PC-3 (cell line): Measurements from ENCODE around the gene EDC4. TPM values are rescaled to one million over a fixed set of nuclear protein-coding genes. Genes with fewer than 3 reads are reported as not detected.
"Not testable (repeated sequence)": the region's sequence is repeated elsewhere in the genome, so short reads cannot be mapped to it uniquely, and the experiment has no call there.

Source experiments
- ATAC-seq: fragments of 200-7000 bp; cut with Tn5 transposase; 2 replicates; pipeline ENCODE4 v1.9.1; 2020; ENCODE audit warnings: mild to moderate bottlenecking, moderate library complexity
- BruUV-seq: library from RNA; stranded (reverse); fragments of 400-500 nt; replicated peaks from 2 replicates; lab custom pipeline; 2021; lab: Mats Ljungman, UMichigan
- CTCF ChIA-PET: fragments of 300-600 bp; sonication (Branson Sonifier 250); formaldehyde crosslinking; loops from one replicate; lab custom pipeline; 2022; ENCODE audit warnings: antibody characterized with exemption; lab: Charles Lee
- POLR2A ChIA-PET: fragments of 300-600 bp; sonication (Branson Sonifier 250); formaldehyde crosslinking; loops from one replicate; lab custom pipeline; 2022; ENCODE audit warnings: antibody characterized with exemption; ENCODE audit not compliant: unreplicated experiment; lab: Charles Lee
- DNase-seq: peaks from one replicate; pipeline ENCODE4 v3.0.0-alpha.2; 2015
- H2AFZ ChIP-seq: fragments of 300-600 bp; sonication (generic); 2 replicates; pipeline ENCODE4 v1.6.0; 2016; ENCODE audit warnings: antibody characterized with exemption, low read length
- H3F3A ChIP-seq: fragments of 300-600 bp; sonication (generic); one replicate; pipeline ENCODE4 v1.6.0; 2017; ENCODE audit warnings: antibody characterized with exemption, low read length, control low read depth, mild to moderate bottlenecking; ENCODE audit not compliant: unreplicated experiment
- H3K27ac ChIP-seq: fragments of 300-600 bp; sonication (generic); 2 replicates; pipeline ENCODE4 v1.5.1; 2016; ENCODE audit warnings: mild to moderate bottlenecking, low read length
- H3K27me3 ChIP-seq: fragments of 300-600 bp; sonication (generic); 2 replicates; pipeline ENCODE4 v1.6.1; 2016; ENCODE audit warnings: low read length, mixed read lengths
- H3K36me3 ChIP-seq: fragments of 300-600 bp; sonication (generic); 2 replicates; pipeline ENCODE4 v1.6.1; 2016; ENCODE audit warnings: low read depth, mixed run types, low read length, mixed read lengths
- H3K4me1 ChIP-seq: fragments of 300-600 bp; sonication (generic); 2 replicates; pipeline ENCODE4 v1.5.1; 2016; ENCODE audit warnings: low read length; ENCODE audit not compliant: insufficient read depth
- H3K4me2 ChIP-seq: fragments of 300-600 bp; sonication (generic); 2 replicates; pipeline ENCODE4 v1.6.0; 2016; ENCODE audit warnings: low read length
- H3K4me3 ChIP-seq: fragments of 300-600 bp; sonication (generic); 2 replicates; pipeline ENCODE4 v1.5.1; 2016; ENCODE audit warnings: mild to moderate bottlenecking, low read length, mixed read lengths
- H3K79me2 ChIP-seq: fragments of 300-600 bp; sonication (generic); 2 replicates; pipeline ENCODE4 v1.6.1; 2017; ENCODE audit warnings: low read length, mixed read lengths
- H3K9ac ChIP-seq: fragments of 300-600 bp; sonication (generic); 2 replicates; pipeline ENCODE4 v1.6.0; 2016; ENCODE audit warnings: mild to moderate bottlenecking, low read length
- H3K9me2 ChIP-seq: fragments of 300-600 bp; sonication (generic); replicated peaks from 2 replicates; pipeline ENCODE4 v1.6.1; 2016; ENCODE audit warnings: mixed run types, low read length, mixed read lengths
- H3K9me3 ChIP-seq: fragments of 300-600 bp; sonication (generic); 2 replicates; pipeline ENCODE4 v1.6.1; 2016; ENCODE audit warnings: low read length, mixed read lengths
- H4K20me1 ChIP-seq: fragments of 300-600 bp; sonication (generic); 2 replicates; pipeline ENCODE4 v1.6.1; 2016; ENCODE audit warnings: low read length, mixed read lengths
- CTCF ChIP-seq: fragments of 300-600 bp; sonication (generic); conservative IDR thresholded peaks from 2 replicates; pipeline ENCODE4 v1.5.1; 2017; ENCODE audit warnings: antibody characterized with exemption, low read depth, mild to moderate bottlenecking, low read length
- EZH2 ChIP-seq: fragments of 300-600 bp; sonication (generic); IDR thresholded peaks from one replicate; pipeline ENCODE4 v1.6.1; 2017; ENCODE audit warnings: antibody characterized with exemption, mild to moderate bottlenecking, low read length; ENCODE audit not compliant: unreplicated experiment
- EZH2phosphoT487 ChIP-seq: fragments of 300-600 bp; sonication (generic); IDR thresholded peaks from 2 replicates; pipeline ENCODE4 v1.6.1; 2018; ENCODE audit warnings: mild to moderate bottlenecking, antibody characterized with exemption, low read length, borderline replicate concordance
- intact Hi-C: fragments of 100-400 bp; cut with micrococcal nuclease; formaldehyde crosslinking; loops from 2 replicates; pipeline ENCODE4 v1.9.0; 2023
- total RNA-seq: library from RNA; depleted of rRNA; stranded (reverse); fragments of >200 nt; gene quantifications from 2 replicates; pipeline ENCODE4 v1.2.3, GENCODE V29; 2014

The EDC4 gene
- total RNA-seq, 1 experiment from 2014 or later = 58.9 TPM

DNA sequence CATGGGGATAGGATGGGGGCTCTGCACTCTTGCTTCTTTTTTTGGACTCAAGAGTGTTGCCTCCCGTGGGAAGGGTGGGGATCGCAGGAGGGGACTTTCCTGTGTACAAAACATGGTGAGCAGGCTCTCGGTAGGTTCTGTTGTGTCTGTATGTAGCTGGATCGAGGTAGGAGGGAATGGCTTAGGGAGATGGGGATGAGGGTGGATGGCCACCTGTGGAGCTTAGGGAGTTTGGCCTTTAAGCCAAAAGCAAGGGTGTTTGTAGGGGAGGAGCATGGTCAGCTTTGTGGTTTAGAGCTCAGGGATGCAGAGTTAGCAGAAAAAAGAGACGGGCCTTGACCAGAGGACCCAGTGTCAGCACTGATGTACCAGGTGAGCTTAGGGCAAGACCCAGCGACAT is 11.0 kb upstream of the EDC4 start:
- Histone ChIP-seq H3K4me3 (no peak overlapping the region), H2AFZ (no peak overlapping the region), H3K9me2 (no peaks in the 10 kb centered on the region), H4K20me1 (peaks cover 7% of the 10 kb centered on the region; the same call in 1 of the 2 replicates), H3K79me2 (peaks cover 82% of the 10 kb centered on the region), H3K27ac (peak overlapping the region; percentile 87; the same call in 1 of the 2 replicates), H3K36me3 (peaks cover 18% of the 10 kb centered on the region), H3F3A (no peaks in the 10 kb centered on the region), H3K9ac (no peak overlapping the region), H3K27me3 (no peaks in the 10 kb centered on the region), H3K4me1 (peaks cover 36% of the 10 kb centered on the region), H3K9me3 (no peaks in the 10 kb centered on the region), H3K4me2 (no peak overlapping the region)
- no peak for DNase-seq
- TF ChIP-seq EZH2 = no peak
- TF ChIP-seq EZH2phosphoT487 = no peak
- TF ChIP-seq CTCF = no peak
- BruUV-seq = no TSS peak
- POLR2A ChIA-PET = no interaction called here
- CTCF ChIA-PET = interaction anchor here (0.9 kb wide), 1 partner anchor 45 kb away, joined by 5 read pairs; no protein-coding TSS in a partner anchor
- ATAC-seq = no peak
- intact Hi-C loops = loop anchor here (2.0 kb wide), 1 partner anchor 15 kb away; the partner anchor contains the start of genes CENPT and NUTF2

DNA sequence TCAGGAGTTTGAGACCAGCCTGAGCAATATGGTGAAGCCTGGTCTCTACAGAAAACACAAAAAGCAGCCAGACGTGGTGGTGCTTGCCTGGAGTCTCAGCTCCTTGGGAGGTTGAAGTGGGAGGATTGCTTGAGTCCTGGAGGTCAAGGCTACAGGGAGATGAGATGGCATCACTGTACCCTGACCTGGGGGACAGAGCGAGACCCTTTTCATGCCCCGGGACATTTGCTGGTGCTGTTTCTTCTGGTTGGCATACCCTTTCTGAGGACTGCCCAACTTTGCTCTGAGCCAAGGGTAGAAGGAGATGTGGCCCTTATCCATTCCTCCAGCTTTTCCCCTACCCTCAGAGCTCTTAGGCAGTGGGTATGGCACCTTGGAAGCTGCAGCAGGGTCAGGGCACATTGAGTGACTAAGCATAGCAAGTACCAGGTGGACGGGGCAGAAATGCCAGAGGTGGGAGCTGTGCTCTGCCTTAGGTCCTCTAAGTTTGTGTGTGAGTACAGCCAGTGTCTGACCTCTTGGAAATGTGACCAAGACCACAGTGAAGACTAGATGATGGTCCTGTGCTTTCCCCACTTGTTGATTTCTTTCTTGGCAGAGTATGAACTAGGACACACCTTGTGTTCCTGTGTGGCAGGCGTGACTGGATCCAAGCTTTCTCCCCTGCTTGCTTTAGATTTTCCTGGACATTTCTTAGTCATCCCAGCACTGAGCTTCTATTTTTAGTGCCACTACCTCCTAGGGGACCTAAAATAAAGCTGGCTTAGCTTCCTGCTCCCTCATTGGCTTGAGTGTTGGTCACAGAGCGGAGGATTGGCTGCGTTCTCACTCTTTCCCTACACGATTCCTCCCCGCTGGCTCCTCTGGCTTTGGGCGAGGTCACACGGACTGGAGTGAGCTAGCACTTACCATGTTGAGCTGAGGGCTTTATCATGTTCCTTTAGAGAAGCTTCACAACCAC is 9.9 kb upstream of the EDC4 start:
- DNase-seq (no peak), ATAC-seq (no peak)
- Histone ChIP-seq H3K79me2 (peaks cover 74% of the 10 kb centered on the region), H3K9me2 (no peaks in the 10 kb centered on the region), H3F3A (no peaks in the 10 kb centered on the region), H2AFZ (no peak overlapping the region), H3K9me3 (no peaks in the 10 kb centered on the region), H3K9ac (no peak overlapping the region), H3K4me3 (no peak overlapping the region), H3K4me1 (peaks cover 28% of the 10 kb centered on the region), H4K20me1 (peaks cover 7% of the 10 kb centered on the region; the same call in 1 of the 2 replicates), H3K4me2 (no peak overlapping the region), H3K36me3 (peaks cover 18% of the 10 kb centered on the region), H3K27me3 (no peaks in the 10 kb centered on the region), H3K27ac (no peak overlapping the region)
- TF ChIP-seq EZH2 (no peak), EZH2phosphoT487 (no peak), CTCF (no peak)
- intact Hi-C loops = no loop called here
- CTCF ChIA-PET = interaction anchor here (0.5 kb wide), 1 partner anchor 321 kb away, joined by 3 read pairs; no protein-coding TSS in a partner anchor
- POLR2A ChIA-PET = no interaction called here
- no TSS peak for BruUV-seq

DNA sequence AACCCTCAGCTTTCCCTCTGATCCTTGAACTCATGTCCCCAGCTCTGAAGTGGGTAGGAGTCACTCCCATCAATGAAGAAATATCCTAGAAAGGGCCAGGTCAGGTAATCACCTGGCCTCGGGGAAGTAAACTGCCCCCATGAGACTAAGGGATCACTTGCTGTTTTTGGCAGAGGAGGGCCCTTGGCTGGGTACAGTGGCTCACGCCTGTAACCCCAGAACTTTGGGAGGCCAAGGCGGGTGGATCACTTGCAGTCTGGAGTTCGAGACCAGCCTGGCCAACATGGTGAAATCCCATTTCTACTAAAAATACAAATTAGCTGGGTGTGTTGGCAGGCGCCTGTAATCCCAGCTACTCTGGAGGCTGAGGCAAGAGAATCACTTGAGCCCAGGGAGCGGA is 8.8 kb upstream of the EDC4 start:
- intact Hi-C loops, H3K9me3 ChIP-seq, BruUV-seq, H3K9ac ChIP-seq, ATAC-seq, DNase-seq, CTCF ChIA-PET, H3K4me3 ChIP-seq, H2AFZ ChIP-seq, H3K27ac ChIP-seq, H4K20me1 ChIP-seq, H3K9me2 ChIP-seq, H3K4me2 ChIP-seq, H3K27me3 ChIP-seq, POLR2A ChIA-PET, H3F3A ChIP-seq: not testable (repeated sequence)
- Histone ChIP-seq H3K79me2 (peaks cover 63% of the 10 kb centered on the region), H3K4me1 (peaks cover 17% of the 10 kb centered on the region), H3K36me3 (peaks cover 22% of the 10 kb centered on the region)
